ENCODE data around the gene NUDT3. TPM values are rescaled to one million over a fixed set of nuclear protein-coding genes. Genes with fewer than 3 reads are reported as not detected.
A peak's percentile ranks its signal among the peaks of the same experiment; 100 is the strongest.

Gene NUDT3
- total and polyA plus RNA-seq, 9 of the 15 experiments (the other 6 are each of a cell fraction or from before 2014, with no cell fraction given) = 5.4 to 81.2 (median 56.4) TPM

- TF ChIP-seq ZNF280A (IDR thresholded peaks at IDR 0.05; ENCODE audit: low read depth, partially characterized antibody) (peak; percentile 7), CBX1 (IDR thresholded peaks at IDR 0.05; ENCODE audit: low read depth) (0 out of 2 replicates have a peak, but pooled peaks have one; percentile 12), ZNF75A (CRISPR knock-in tag; IDR thresholded peaks at IDR 0.05) (peak; percentile 46; the same call in 1 of the 2 replicates), ZBTB17 (CRISPR knock-in tag; IDR thresholded peaks at IDR 0.05) (no peak), OTX1 (CRISPR knock-in tag; IDR thresholded peaks at IDR 0.05) (no peak), PRDM10 (IDR thresholded peaks at IDR 0.05; ENCODE audit: partially characterized antibody) (peak; percentile 23), ZNF347 (CRISPR knock-in tag; IDR thresholded peaks at IDR 0.05; ENCODE audit: low read depth) (no peak), ARID2 (IDR thresholded peaks at IDR 0.05) (no peak), SREBF1 (IDR thresholded peaks at IDR 0.05; ENCODE audit: borderline replicate concordance, low read depth, low read length) (no peak), HIVEP1 (CRISPR knock-in tag; IDR thresholded peaks at IDR 0.05) (no peak), NFATC3 (IDR thresholded peaks at IDR 0.05) (no peak), POLR2G (IDR thresholded peaks at IDR 0.05; ENCODE audit: low read depth, low read length) (peak; percentile 39; the same call in 1 of the 2 replicates), NCOA4 (IDR thresholded peaks at IDR 0.05; ENCODE audit: partially characterized antibody) (peak; percentile 10), HNRNPK (IDR thresholded peaks at IDR 0.05; ENCODE audit: low read depth, low read length, poor library complexity, severe bottlenecking) (no peak), ELF2 (CRISPR knock-in tag; IDR thresholded peaks at IDR 0.05) (no peak), ZNF384 (IDR thresholded peaks at IDR 0.05; ENCODE audit: low read depth, low read length) (0 out of 2 replicates have a peak, but pooled peaks have one; percentile 24)
- TF ChIP-seq, protein P1, sequence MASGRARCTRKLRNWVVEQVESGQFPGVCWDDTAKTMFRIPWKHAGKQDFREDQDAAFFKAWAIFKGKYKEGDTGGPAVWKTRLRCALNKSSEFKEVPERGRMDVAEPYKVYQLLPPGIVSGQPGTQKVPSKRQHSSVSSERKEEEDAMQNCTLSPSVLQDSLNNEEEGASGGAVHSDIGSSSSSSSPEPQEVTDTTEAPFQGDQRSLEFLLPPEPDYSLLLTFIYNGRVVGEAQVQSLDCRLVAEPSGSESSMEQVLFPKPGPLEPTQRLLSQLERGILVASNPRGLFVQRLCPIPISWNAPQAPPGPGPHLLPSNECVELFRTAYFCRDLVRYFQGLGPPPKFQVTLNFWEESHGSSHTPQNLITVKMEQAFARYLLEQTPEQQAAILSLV (tag; IDR thresholded peaks at IDR 0.05) = 0 out of 2 replicates have a peak, but pooled peaks have one; percentile 17
- TF ChIP-seq, protein P2, sequence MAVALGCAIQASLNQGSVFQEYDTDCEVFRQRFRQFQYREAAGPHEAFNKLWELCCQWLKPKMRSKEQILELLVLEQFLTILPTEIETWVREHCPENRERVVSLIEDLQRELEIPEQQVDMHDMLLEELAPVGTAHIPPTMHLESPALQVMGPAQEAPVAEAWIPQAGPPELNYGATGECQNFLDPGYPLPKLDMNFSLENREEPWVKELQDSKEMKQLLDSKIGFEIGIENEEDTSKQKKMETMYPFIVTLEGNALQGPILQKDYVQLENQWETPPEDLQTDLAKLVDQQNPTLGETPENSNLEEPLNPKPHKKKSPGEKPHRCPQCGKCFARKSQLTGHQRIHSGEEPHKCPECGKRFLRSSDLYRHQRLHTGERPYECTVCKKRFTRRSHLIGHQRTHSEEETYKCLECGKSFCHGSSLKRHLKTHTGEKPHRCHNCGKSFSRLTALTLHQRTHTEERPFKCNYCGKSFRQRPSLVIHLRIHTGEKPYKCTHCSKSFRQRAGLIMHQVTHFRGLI (CRISPR knock-in tag; IDR thresholded peaks at IDR 0.05) = no peak
Observed at GRCh38 chr6:34272013-34272926, 120.2 kb downstream of the NUDT3 start (continued).
